ENCODE data around the gene TRAF3IP1. TPM values are rescaled to one million over a fixed set of nuclear protein-coding genes. Genes with fewer than 3 reads are reported as not detected.

The TRAF3IP1 gene
- total and polyA plus RNA-seq, 4 donors: 4.0 to 9.1 (median 4.6) TPM

- TF ChIP-seq SP1 (IDR thresholded peaks at IDR 0.05): no peak
- no peak for TF ChIP-seq JUND (IDR thresholded peaks at IDR 0.05)
- 94% methylated on average over 9 of the region's 9 CpGs for WGBS
- Histone ChIP-seq H3K9me3 (ENCODE audit: control insufficient read depth in 4 of 4, low read length in 3 of 4) (no peaks in the 10 kb centered on the region), H3K9ac (ENCODE audit: low read depth in 1 of 2, low read length in 2 of 2) (no peak overlapping the region), H3K27me3 (ENCODE audit: control insufficient read depth in 4 of 4, insufficient read depth in 4 of 4, low read length in 3 of 4) (no peaks in the 10 kb centered on the region), H3K4me3 (ENCODE audit: low read depth in 1 of 3, low read length in 3 of 3) (no peak overlapping the region), H3K4me1 (ENCODE audit: control insufficient read depth in 4 of 4, insufficient read depth in 4 of 4, low read length in 3 of 4) (peaks cover 4 to 23% (median 13%) of the 10 kb centered on the region in 4 donors), H3K27ac (ENCODE audit: low read depth in 1 of 2, low read length in 2 of 2) (no peak overlapping the region), H3K36me3 (ENCODE audit: control insufficient read depth in 4 of 4, insufficient read depth in 3 of 4, low read depth in 1 of 4, low read length in 3 of 4) (no peaks in the 10 kb centered on the region)
- peak; percentile 46 for DNase-seq (ENCODE audit: low spot score)
These were observed 103.4 kb downstream of the TRAF3IP1 start for GRCh38 chr2:238423561-238424312.

GRCh38 chr2:238424313-238424700 is 104.0 kb downstream of the TRAF3IP1 start:
- Histone ChIP-seq H3K27ac (ENCODE audit: low read depth in 1 of 2, low read length in 2 of 2) (no peak overlapping the region), H3K9ac (ENCODE audit: low read depth in 1 of 2, low read length in 2 of 2) (no peak overlapping the region), H3K9me3 (ENCODE audit: control insufficient read depth in 4 of 4, low read length in 3 of 4) (no peaks in the 10 kb centered on the region), H3K27me3 (ENCODE audit: control insufficient read depth in 4 of 4, insufficient read depth in 4 of 4, low read length in 3 of 4) (no peaks in the 10 kb centered on the region), H3K4me3 (ENCODE audit: low read depth in 1 of 3, low read length in 3 of 3) (no peak overlapping the region), H3K4me1 (ENCODE audit: control insufficient read depth in 4 of 4, insufficient read depth in 4 of 4, low read length in 3 of 4) (peaks cover 4 to 25% (median 13%) of the 10 kb centered on the region in 4 donors), H3K36me3 (ENCODE audit: control insufficient read depth in 4 of 4, insufficient read depth in 3 of 4, low read depth in 1 of 4, low read length in 3 of 4) (no peaks in the 10 kb centered on the region)
- no peak for DNase-seq (ENCODE audit: low spot score)
- TF ChIP-seq TAF1 (conservative IDR thresholded peaks at IDR 0.05) (no peak), MAX (IDR thresholded peaks at IDR 0.05) (no peak), HNF4G (IDR thresholded peaks at IDR 0.05) (no peak), CTCF (IDR thresholded peaks at IDR 0.05; ENCODE audit: low read depth, low read length, missing input control) (no peak), EGR1 (IDR thresholded peaks at IDR 0.05; ENCODE audit: low read depth in 2 of 2) (no peak), RAD21 (IDR thresholded peaks at IDR 0.05) (no peak), GABPA (IDR thresholded peaks at IDR 0.05 in 1 of 2, conservative IDR thresholded peaks at IDR 0.05 in 1 of 2) (no peak), JUND (IDR thresholded peaks at IDR 0.05) (no peak), YY1 (IDR thresholded peaks at IDR 0.05) (no peak), NR2F2 (IDR thresholded peaks at IDR 0.05) (no peak), HNF4A (conservative IDR thresholded peaks at IDR 0.05) (no peak), ATF3 (IDR thresholded peaks at IDR 0.05) (no peak), ZBTB33 (IDR thresholded peaks at IDR 0.05) (no peak), FOXA1 (IDR thresholded peaks at IDR 0.05) (no peak), FOXA2 (IDR thresholded peaks at IDR 0.05) (no peak), RXRA (IDR thresholded peaks at IDR 0.05) (no peak), REST (IDR thresholded peaks at IDR 0.05) (no peak), SP1 (IDR thresholded peaks at IDR 0.05) (no peak)
- 92% methylated on average over 3 of the region's 3 CpGs for WGBS

Data from liver (tissue), 9 donors.